ENCODE results near the gene TBC1D22B.

GRCh38 chr6:37313723-37314486, 56.3 kb downstream of the TBC1D22B start:
- no peak for TF ChIP-seq EZH2 (IDR thresholded peaks at IDR 0.05; ENCODE audit: insufficient read depth, poor library complexity, severe bottlenecking)
- TF ChIP-seq EZH2phosphoT487 (IDR thresholded peaks at IDR 0.05; ENCODE audit: insufficient read depth, low read depth): no peak
